ENCODE data around the gene NTF4.
"Not testable (repeated sequence)": the region's sequence is repeated elsewhere in the genome, so short reads cannot be mapped to it uniquely, and the experiment has no call there.

The NTF4 gene

DNA sequence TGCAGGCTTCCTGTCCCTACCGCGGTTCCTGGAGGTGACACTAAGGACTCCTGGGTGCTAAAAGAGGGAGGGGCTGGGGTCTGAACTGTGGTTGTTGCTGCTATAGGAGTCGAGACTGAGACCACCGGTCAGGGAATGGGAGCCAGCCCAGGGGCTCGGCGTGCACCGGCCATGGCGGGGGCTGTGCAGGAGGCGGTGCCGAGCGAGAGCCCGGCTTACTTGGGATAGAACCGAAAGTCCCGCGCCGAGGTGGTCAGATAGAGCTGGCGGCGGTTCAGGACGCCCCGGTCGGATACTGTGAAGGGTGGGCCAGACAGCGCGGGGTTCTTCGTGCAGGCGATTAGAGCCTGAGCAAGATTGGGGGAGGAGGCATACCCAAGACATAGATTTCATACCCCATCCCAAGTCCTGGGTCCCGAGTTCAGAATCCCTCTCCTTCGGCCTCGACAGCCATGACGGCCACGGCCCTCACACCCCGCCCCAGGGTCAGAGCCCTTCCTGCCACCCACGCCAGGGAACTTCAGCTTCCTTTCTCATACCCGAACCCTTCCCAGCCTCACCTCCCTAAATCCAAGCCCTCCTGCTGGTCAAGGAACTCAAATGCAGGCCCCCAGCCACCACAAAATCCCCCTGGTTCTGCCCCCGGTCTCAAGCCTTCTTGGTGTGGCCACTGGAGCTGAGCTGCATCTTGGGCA is 7.6 kb downstream of the NTF4 start:
- not testable (repeated sequence) for DNase-seq (ENCODE audit: low read depth)

DNA sequence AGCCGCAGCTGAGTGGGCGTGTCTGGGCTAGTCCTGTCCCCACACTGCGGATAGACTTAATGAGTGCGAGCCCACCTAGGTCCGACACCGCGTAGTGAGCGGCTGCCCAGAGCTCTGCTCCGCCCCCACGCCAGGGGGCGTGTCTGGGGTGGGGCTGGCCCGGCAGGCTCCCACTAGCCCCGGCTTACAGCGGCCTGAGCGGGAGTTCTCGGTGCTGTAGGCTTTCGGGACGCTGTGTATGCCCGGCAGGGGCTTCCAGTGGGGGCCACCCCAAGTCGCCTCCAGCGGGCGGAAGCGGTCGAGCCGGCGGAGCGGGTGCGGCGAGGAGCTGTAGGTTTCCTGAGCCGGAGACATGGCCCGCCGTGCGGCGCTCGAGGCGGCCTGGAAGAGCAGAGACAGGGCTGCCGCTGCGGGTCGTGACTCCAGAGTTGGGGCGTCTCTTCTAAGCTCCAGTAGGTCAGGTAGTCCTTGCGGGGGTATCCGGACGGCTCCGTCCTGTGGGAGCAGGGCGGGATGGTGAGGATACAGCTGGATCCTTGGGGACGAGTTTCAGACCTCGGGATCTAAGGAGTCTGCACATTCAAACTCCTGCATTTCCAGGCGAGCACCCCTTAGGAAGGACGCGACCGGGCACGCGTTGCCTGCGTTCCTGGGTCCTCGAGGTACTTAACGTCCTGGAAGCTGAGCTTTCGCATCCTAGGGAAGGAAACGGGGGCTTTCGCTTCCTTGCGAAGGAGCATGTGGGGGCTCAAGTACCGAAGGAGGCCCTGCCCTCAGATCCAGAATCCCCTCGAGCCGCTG is 8.3 kb downstream of the NTF4 start:
- peak; percentile 20 for DNase-seq (ENCODE audit: low read depth)

GRCh38 chr19:49050376-49051033 is 14.1 kb downstream of the NTF4 start:
- DNase-seq (ENCODE audit: low read depth), result not testable (repeated sequence)

DNA sequence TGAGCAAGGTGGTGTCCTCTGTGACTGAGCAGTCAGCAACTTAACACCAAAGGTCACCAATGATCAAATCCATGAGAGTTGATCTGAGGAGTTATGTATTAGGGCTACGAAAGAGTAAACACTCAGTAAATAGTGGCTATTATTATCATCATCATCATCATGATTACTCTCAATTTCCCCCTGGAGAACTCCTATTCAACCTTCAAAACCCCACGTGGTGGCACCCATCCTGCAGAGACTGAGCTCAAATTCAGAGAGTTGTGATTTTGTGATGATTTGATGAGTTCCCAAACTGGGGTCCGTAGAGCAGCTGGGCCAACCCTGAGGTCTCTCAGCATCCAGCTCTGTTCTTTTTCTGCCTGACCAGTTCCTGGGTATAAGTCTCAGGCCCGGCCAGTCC is 14.8 kb downstream of the NTF4 start:
- DNase-seq (ENCODE audit: low read depth), result not testable (repeated sequence)

DNA sequence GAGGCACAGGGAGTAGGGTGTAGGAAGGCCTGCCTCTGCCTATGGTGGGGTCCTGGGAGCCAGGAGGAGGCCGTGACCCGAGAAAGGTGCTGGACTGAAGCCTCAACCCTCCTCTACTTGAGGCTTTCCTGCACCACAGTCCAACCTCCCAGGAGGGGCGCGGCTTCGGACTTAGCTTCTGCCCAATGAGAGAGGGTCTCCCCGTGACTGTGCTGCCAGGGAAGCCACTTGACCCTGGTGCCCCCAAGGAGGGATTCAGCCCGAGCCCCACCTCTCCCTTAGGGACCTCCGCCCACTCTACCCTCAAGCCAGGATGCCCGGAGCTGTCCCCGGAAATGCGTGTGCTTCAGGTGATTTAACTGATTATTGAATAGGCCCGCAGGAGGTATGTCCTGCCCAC is 15.6 kb downstream of the NTF4 start, which contains the start of gene CGB8:
TSS of gene CGB8 (minus strand) at position 101 of the 400 bp plus-strand sequence. CDS start 372 bp downstream, outside the sequence.
- not testable (repeated sequence) for DNase-seq (ENCODE audit: low read depth)

GRCh38 chr19:49043548-49043947 is 21.1 kb downstream of the NTF4 start, which contains the start of gene CGB5:
Gene CGB5, plus strand, starts transcription at chr19:49043848. Its CDS starts 362 bp downstream, at chr19:49044210.
- not testable (repeated sequence) for DNase-seq (ENCODE audit: low read depth)

DNA sequence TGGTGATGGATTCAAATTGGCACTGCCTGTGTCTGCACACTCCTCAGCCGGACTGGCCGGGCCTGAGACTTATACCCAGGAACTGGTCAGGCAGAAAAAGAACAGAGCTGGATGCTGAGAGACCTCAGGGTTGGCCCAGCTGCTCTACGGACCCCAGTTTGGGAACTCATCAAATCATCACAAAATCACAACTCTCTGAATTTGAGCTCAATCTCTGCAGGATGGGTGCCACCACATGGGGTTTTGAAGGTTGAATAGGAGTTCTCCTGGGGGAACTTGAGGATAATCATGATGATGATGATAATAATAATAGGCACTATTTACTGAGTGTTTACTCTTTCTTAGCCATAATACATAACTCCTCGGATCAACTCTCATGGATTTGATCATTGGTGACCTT is 22.0 kb downstream of the NTF4 start:
- not testable (repeated sequence) for DNase-seq (ENCODE audit: low read depth)

- DNase-seq (ENCODE audit: low read depth), result no peak
Measured at GRCh38 chr19:49042177-49042576, 22.4 kb downstream of the NTF4 start.

GRCh38 chr19:49039736-49040135 is 24.9 kb downstream of the NTF4 start:
- not testable (repeated sequence) for DNase-seq (ENCODE audit: low read depth)

DNA sequence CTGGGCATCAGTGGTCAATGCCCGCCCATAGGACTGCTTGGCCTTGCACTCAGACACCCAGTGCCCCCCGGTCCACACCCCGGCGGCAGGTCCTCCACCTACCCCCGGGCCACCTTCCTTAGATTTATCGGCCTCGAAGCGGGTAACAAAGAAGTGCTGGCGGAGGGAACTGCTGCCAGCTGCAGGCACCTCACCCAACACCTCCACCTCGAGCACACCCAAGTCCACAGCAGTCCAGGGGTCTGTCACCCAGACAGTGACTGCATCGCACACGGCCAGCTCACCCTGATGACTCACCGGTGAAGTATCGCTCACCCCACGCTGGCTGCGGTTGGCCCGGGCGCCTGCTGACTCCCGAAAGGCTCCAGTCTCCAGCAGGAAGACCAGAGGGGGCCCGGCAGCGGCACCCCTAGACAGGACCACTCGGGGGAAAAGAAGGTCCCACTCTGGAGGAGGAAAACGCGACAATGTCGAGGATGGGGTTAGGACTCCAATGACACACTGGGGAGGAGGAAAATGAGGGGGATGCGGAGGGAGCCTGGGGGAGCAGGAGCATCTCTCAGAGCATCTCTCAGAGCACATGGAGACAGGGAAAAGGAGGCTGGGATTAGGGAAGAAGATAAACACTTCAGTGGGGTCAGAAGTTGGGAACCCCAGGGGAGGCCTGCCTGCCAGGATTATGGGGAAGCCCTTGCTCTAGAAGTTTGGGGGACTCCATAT is 25.9 kb downstream of the NTF4 start:
- DNase-seq (ENCODE audit: low read depth), result not testable (repeated sequence)

- not testable (repeated sequence) for DNase-seq (ENCODE audit: low read depth)
Measured at GRCh38 chr19:49038111-49038510, 26.5 kb downstream of the NTF4 start.

GRCh38 chr19:49036815-49037214 is 27.8 kb downstream of the NTF4 start, which contains the start of gene CGB1:
Gene CGB1, minus strand, starts transcription at chr19:49036895. Its CDS starts 184 bp downstream, at chr19:49036711.
- DNase-seq (ENCODE audit: low read depth), result not testable (repeated sequence)

- DNase-seq (ENCODE audit: low read depth), result peak; percentile 44
Measured at GRCh38 chr19:49031642-49032301, 32.8 kb downstream of the NTF4 start, which contains the start of gene CGB2. Gene CGB2, plus strand, starts transcription at chr19:49031890. Its CDS starts 206 bp downstream, at chr19:49032096.

DNA sequence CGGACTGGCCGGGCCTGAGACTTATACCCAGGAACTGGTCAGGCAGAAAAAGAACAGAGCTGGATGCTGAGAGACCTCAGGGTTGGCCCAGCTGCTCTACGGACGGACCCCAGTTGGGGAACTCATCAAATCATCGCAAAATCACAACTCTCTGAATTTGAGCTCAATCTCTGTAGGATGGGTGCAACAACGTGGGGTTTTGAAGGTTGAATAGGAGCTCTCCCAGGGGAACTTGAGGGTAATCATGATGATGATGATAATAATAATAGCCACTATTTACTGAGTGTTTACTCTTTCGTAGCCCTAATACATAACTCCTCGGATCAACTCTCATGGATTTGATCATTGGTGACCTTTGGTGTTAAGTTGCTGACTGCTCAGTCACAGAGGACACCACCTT is 34.3 kb downstream of the NTF4 start:
- not testable (repeated sequence) for DNase-seq (ENCODE audit: low read depth)

DNA sequence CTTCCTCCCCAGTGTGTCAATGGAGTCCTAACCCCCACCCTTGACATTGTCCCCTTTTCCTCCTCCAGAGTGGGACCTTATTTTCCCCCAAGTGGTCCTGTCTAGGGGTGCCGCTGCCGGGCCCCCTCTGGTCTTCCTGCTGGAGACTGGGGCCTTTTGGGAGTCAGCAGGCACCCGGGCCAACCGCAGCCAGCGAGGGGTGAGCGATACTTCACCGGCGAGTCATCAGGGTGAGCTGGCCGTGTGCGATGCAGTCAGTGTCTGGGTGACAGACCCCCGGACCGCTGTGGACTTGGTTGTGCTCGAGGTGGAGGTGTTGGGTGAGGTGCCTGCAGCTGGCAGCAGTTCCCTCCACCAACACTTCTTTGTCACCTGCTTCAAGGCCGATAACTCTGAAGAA is 34.9 kb downstream of the NTF4 start:
- not testable (repeated sequence) for DNase-seq (ENCODE audit: low read depth)

- DNase-seq (ENCODE audit: low read depth), result not testable (repeated sequence)
Measured at GRCh38 chr19:49028686-49029085, 35.9 kb downstream of the NTF4 start.

GRCh38 chr19:49025599-49025998 is 39.0 kb downstream of the NTF4 start:
- DNase-seq (ENCODE audit: low read depth), result not testable (repeated sequence)

- not testable (repeated sequence) for DNase-seq (ENCODE audit: low read depth)
Measured at GRCh38 chr19:49025088-49025487, 39.5 kb downstream of the NTF4 start.

DNA sequence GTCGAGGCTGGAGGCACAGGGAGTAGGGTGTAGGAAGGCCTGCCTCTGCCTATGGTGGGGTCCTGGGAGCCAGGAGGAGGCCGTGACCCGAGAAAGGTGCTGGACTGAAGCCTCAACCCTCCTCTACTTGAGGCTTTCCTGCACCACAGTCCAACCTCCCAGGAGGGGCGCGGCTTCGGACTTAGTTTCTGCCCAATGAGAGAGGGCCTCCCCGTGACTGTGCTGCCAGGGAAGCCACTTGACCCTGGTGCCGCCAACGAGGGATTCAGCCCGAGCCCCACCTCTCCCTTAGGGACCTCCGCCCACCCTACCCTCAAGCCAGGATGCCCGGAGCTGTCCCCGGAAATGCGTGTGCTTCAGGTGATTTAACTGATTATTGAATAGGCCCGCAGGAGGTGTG is 40.4 kb downstream of the NTF4 start, which contains the start of gene CGB3:
TSS of gene CGB3 (minus strand) at position 101 of the 400 bp plus-strand sequence. CDS start 362 bp downstream, outside the sequence.
- not testable (repeated sequence) for DNase-seq (ENCODE audit: low read depth)

GRCh38 chr19:49022116-49022515 is 42.5 kb downstream of the NTF4 start:
- no peak for DNase-seq (ENCODE audit: low read depth)

Data from activated gamma-delta T cell treated with anti-CD3 and anti-CD28 coated beads, Interleukin-2, amount 50 U/mL, for 16 hours (primary cell).